Measurements from ENCODE around the gene FLT4. TPM values are rescaled to one million over a fixed set of nuclear protein-coding genes. Genes with fewer than 3 reads are reported as not detected.
"Not testable (repeated sequence)": the region's sequence is repeated elsewhere in the genome, so short reads cannot be mapped to it uniquely, and the experiment has no call there.

Gene FLT4
- total and polyA plus RNA-seq, 5 donors = 2.0 to 4.8 (median 3.3) TPM

DNA sequence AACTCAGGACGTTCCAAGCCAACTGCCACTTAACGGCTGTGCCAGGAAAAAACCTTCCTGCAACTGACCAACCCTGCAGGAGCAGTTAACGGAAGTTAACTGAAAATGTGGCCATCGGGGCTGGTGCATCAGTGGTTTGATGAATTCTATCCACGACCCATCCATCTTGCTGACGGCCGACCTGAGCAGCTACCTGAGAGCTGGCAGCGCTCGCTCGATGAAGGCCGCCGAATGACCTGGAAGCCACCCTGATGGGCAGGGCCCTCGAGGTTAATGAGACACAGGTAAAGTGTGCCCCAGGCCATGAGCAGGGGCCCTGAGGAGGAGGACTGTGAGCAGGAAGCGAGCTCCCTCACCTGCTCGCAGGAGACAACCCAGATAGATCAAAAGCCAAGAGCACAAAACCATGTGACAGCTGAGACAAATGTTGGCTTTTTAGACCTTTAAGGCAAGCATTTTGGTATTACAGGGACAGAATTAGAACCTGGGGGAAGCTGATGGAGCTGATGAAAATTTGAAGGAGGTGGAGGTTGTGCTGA lies 35.3 kb upstream of the FLT4 start:
- Histone ChIP-seq H3K27ac (ENCODE audit: low read length) (no peak overlapping the region), H3K4me1 (ENCODE audit: control insufficient read depth, insufficient read depth, low read length) (no peaks in the 10 kb centered on the region), H3K9me3 (ENCODE audit: control insufficient read depth, low read length) (no peaks in the 10 kb centered on the region), H3K4me3 (ENCODE audit: low read length) (no peak overlapping the region), H3K27me3 (ENCODE audit: control insufficient read depth, insufficient read depth) (no peaks in the 10 kb centered on the region)
- WGBS = 79% methylated on average over 15 of the region's 15 CpGs
- ATAC-seq = no peak
- intact Hi-C loops (cut with DNase I) = no loop called here
- no peak for DNase-seq

DNA sequence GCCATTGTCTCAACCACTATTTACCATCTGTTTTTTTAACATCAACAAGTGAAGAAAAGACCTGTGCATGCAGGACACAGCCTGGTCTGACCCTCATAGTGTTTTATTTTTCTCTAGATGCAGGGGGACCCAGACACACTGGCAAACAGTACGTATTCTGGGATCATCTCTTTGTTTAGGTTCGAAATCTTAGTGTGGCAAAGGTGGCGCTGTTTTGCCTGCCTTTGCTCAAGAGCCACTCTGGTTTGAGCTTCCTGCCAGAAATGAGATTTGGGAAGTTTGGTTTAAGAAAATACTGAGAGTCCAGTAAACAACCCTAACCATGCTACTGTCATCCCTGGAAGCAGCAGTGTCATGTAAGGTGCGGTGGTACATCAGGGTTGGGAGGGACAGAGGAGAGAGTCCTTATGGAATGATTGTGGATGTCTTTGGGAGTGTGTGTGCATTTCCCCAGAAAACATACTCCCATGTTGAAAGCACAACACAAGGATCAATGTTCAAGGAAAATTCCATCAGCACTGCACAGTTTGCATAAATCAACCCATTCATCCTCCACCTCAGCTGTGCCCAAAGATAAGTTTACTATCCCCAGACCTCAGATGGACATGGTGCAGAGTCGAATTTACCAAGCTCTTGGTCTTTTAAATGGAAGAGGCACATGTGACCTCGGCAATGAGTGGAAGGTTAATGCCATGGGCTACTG lies 34.0 kb upstream of the FLT4 start:
- Histone ChIP-seq H3K27me3 (ENCODE audit: control insufficient read depth, insufficient read depth) (no peaks in the 10 kb centered on the region), H3K4me3 (ENCODE audit: low read length) (no peak overlapping the region), H3K27ac (ENCODE audit: low read length) (no peak overlapping the region), H3K4me1 (ENCODE audit: control insufficient read depth, insufficient read depth, low read length) (no peaks in the 10 kb centered on the region), H3K9me3 (ENCODE audit: control insufficient read depth, low read length) (no peaks in the 10 kb centered on the region)
- DNase-seq = no peak
- WGBS = 75% methylated on average over 6 of the region's 6 CpGs
- ATAC-seq = no peak
- intact Hi-C loops (cut with DNase I) = no loop called here

DNA sequence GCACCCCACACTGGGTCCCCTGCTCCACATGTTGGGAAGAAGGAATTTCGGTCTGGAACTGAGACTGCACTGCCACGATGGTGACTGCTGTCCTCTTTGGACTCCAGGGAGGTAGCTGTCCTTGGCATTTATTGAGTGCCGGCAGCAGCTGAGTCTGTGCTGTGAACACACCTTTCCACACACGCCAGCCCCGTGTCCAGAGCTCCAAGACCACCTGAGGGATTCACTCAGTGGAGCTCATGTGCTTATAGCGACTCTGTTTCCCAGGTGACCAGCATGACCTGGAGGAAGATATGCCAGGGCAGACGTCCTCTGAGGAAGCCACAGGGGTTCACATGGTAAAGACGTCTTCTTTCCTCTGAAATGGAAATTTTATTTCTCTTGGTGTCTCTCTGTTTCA lies 33.2 kb upstream of the FLT4 start:
- no peak overlapping the region for H3K4me3 ChIP-seq (ENCODE audit: low read length)
- intact Hi-C loops (cut with DNase I) = no loop called here
- DNase-seq = no peak
- no peak for ATAC-seq
- 72% methylated on average over 8 of the region's 8 CpGs for WGBS
- H3K27ac ChIP-seq (ENCODE audit: low read length) = no peak overlapping the region
- H3K9me3 ChIP-seq (ENCODE audit: control insufficient read depth, low read length) = no peaks in the 10 kb centered on the region
- H3K4me1 ChIP-seq (ENCODE audit: control insufficient read depth, insufficient read depth, low read length) = no peaks in the 10 kb centered on the region
- no peaks in the 10 kb centered on the region for H3K27me3 ChIP-seq (ENCODE audit: control insufficient read depth, insufficient read depth)

DNA sequence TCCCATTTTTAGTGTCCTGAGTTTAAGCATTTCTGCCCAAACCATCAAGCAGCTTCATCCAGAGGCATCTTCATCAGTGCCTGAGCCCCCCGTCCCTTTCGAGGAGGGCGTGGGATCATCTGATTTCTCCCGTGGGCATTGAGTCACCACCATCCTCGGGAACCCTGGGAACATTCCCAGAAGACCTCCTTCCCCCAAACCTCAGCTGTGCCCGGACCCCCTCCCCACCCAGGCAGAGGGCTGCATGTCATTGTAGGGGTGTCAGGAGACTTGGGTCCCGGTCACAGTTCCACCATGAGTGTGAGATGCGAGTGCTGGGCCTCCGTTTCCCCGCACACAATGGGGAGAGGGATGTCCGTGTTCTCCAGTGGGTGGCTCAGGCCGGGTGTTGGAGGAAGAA lies 32.6 kb upstream of the FLT4 start:
- intact Hi-C loops (cut with DNase I); H3K27me3 ChIP-seq (ENCODE audit: control insufficient read depth, insufficient read depth); H3K9me3 ChIP-seq (ENCODE audit: control insufficient read depth, low read length); H3K27ac ChIP-seq (ENCODE audit: low read length); ATAC-seq; DNase-seq; H3K4me3 ChIP-seq (ENCODE audit: low read length); H3K4me1 ChIP-seq (ENCODE audit: control insufficient read depth, insufficient read depth, low read length): not testable (repeated sequence)
- 85% methylated on average over 12 of the region's 12 CpGs for WGBS

DNA sequence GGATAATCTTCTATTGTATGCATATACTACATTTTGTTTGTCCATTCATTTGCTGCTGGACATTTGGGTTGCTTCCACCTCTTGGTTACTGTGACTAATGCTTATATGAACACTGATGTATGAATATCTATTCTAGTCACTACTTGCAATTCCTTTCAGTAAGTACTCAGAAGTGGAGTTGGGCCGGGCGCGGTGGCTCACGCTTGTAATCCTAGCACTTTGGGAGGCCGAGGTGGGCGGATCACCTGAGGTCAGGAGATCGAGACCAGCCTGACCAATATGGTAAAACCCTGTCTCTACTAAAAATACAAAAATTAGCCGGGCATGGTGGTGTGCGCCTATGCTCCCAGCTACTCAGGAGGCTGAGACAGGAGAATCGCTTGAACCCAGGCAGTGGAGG lies 28.9 kb upstream of the FLT4 start:
- intact Hi-C loops (cut with DNase I); DNase-seq; H3K4me3 ChIP-seq (ENCODE audit: low read length); H3K4me1 ChIP-seq (ENCODE audit: control insufficient read depth, insufficient read depth, low read length); H3K27me3 ChIP-seq (ENCODE audit: control insufficient read depth, insufficient read depth); H3K27ac ChIP-seq (ENCODE audit: low read length); ATAC-seq; H3K9me3 ChIP-seq (ENCODE audit: control insufficient read depth, low read length): not testable (repeated sequence)
- WGBS = 91% methylated on average over 10 of the region's 10 CpGs

DNA sequence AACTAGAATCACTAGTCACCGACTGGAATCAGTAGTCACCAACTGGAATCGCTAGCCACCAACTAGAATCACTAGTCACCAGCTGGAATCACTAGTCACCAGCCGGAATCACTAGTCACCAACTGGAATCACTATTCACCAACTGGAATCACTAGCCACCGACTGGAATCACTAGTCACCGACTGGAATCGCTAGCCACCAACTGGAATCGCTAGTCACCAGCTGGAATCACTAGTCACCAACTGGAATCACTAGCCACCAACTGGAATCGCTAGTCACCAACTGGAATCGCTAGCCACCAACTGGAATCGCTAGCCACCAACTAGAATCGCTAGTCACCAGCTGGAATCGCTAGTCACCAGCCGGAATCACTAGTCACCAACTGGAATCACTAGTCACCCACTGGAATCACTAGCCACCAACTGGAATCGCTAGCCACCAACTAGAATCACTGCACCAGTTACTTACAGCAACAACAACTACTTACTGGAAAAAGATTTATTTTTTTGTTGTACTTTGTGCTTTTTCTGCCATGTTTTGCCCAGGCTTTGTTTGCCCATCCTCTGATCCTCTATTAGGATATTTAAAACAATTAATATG lies 25.7 kb upstream of the FLT4 start:
- WGBS = 86% methylated on average over 14 of the region's 14 CpGs
- ATAC-seq (no peak), DNase-seq (no peak)
- Histone ChIP-seq H3K27me3 (ENCODE audit: control insufficient read depth, insufficient read depth) (no peaks in the 10 kb centered on the region), H3K4me3 (ENCODE audit: low read length) (no peak overlapping the region), H3K4me1 (ENCODE audit: control insufficient read depth, insufficient read depth, low read length) (no peaks in the 10 kb centered on the region), H3K27ac (ENCODE audit: low read length) (no peak overlapping the region), H3K9me3 (ENCODE audit: control insufficient read depth, low read length) (no peaks in the 10 kb centered on the region)
- intact Hi-C loops (cut with DNase I) = no loop called here

DNA sequence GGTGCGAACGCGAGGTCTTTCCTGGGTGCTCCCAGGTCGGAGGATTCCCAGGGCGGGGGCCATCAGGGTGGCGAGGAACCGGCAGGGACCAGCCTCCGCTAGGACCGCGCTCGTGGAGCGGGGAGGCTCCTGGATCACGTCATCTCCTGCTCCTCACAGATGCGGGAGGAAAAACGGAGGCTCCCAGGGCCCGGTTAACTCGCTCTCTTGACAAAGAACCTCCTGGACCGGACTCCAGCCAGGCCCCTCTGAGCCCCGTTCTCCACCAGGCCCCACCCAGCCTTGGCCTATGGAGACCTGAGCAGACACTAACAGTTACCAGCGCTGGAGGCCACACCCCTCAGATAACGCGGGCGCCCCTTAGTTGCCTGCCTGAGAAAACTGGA lies 24.7 kb upstream of the FLT4 start:
- H3K4me3 ChIP-seq (ENCODE audit: low read length); intact Hi-C loops (cut with DNase I); ATAC-seq: not testable (repeated sequence)

DNA sequence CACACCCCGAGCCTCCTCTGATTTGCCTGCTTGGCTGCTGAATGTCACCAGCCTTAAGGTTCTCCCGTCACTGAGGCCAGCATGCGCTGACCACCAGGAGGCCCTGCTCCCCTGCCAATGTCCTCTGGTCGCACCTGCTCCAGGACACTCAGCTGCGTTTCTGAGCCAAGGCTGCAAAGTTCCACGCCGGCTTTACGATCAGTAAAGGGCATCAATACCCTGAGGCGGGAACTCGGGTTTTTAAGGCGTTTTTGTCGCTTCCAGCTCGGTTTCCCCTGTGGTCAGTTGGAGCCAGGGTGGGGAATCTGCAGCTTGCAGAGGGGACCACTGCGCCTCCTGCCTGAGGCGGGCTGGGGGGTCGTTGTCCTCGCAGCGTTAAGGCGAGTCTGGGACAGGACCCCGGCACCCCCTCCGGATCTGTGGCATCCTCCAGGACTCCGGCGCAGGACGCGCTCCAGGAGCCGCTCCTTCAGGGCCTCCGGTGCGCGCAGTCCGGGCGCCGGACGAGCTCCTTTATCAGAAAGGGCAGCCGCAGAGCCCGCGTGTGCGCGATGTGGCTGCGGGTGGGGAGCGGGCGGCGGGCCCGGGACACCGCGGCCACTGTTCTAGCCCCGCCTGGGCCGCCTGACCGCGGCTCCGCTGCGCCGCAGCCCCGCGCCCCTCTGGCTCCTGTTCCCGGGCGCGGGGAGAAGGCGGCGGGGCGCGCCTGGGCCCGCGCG lies 24.1 kb upstream of the FLT4 start:
- Histone ChIP-seq H3K4me1 (ENCODE audit: control insufficient read depth, insufficient read depth, low read length) (no peaks in the 10 kb centered on the region), H3K9me3 (ENCODE audit: control insufficient read depth, low read length) (no peaks in the 10 kb centered on the region), H3K27me3 (ENCODE audit: control insufficient read depth, insufficient read depth) (no peaks in the 10 kb centered on the region), H3K27ac (ENCODE audit: low read length) (no peak overlapping the region), H3K4me3 (ENCODE audit: low read length) (no peak overlapping the region)
- ATAC-seq (no peak), DNase-seq (no peak)
- 8% methylated on average over 64 of the region's 64 CpGs for WGBS
- intact Hi-C loops (cut with DNase I) = no loop called here

More for the DNA sequence above, 24.7 kb upstream of the FLT4 start:
- H3K27me3 ChIP-seq (ENCODE audit: control insufficient read depth, insufficient read depth); H3K4me1 ChIP-seq (ENCODE audit: control insufficient read depth, insufficient read depth, low read length); H3K9me3 ChIP-seq (ENCODE audit: control insufficient read depth, low read length); H3K27ac ChIP-seq (ENCODE audit: low read length); DNase-seq: not testable (repeated sequence)
- 2% methylated on average over 23 of the region's 23 CpGs for WGBS

DNA sequence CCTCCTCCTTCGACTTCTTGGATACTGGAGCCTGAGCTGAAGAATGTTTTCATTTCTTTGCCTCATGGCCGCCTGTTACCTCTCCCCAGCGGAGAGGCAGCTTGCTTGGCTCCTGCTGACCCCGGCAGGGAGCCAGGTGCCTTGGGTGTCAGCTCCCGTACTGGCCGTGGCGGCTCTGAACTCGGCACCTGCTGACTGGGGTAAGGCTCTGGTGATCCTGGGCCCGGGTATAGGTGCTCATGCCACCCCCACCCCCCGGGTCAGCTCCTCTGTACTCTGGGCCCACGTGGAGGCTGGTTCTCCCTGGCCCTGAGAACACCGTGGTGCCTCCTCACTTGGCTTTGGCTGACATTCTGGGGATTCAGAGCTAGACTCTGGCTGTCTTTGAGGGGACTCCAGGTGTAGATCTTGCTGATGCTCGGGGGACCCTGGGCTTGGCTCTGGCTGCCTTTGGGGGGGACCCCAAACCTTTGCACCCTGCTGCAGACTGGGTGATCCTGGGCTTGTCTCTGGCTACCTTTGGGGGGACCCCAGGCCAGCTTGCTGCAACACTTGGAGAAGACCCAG lies 22.6 kb upstream of the FLT4 start:
- ATAC-seq; intact Hi-C loops (cut with DNase I); H3K27ac ChIP-seq (ENCODE audit: low read length); H3K9me3 ChIP-seq (ENCODE audit: control insufficient read depth, low read length); H3K27me3 ChIP-seq (ENCODE audit: control insufficient read depth, insufficient read depth); H3K4me1 ChIP-seq (ENCODE audit: control insufficient read depth, insufficient read depth, low read length); DNase-seq; H3K4me3 ChIP-seq (ENCODE audit: low read length): not testable (repeated sequence)
- WGBS = 80% methylated on average over 13 of the region's 13 CpGs

DNA sequence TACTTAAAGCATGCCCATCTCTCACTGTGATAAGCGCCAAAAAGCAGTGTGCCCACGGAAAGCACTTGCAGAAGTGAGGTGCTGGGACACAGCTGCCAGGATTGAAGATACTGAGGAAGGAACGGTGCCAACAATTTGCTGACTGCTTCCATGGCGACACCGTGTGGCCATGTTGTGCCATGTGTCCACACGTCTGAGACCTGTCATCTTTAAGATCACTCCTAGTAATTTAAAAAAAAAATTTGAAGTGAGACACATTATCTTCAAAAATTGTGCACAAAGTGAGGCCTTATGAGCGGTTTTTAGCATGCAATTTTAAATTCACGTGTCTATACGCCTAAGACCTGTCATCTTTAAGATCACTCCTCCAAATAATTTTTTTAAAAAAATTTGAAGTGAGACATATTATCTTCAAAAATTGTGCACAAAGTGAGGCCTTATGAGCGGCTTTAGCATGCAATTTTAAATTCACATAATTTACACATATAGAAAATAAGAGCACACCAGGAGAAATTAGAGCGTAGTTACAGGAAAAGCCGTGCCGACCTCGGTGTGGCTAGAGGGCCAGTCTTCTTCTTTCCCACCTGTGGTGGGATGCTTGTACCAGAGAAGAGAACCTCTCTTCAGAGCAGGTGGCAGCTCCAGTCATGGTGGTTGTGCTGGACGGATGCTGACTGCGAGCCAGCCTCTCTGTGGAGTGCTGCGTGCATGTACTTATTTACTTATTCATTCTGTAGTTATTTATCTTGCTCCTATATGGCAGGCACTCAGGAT lies 21.4 kb upstream of the FLT4 start:
- Histone ChIP-seq H3K9me3 (ENCODE audit: control insufficient read depth, low read length) (no peaks in the 10 kb centered on the region), H3K4me3 (ENCODE audit: low read length) (no peak overlapping the region), H3K27me3 (ENCODE audit: control insufficient read depth, insufficient read depth) (no peaks in the 10 kb centered on the region), H3K27ac (ENCODE audit: low read length) (no peak overlapping the region), H3K4me1 (ENCODE audit: control insufficient read depth, insufficient read depth, low read length) (no peaks in the 10 kb centered on the region)
- intact Hi-C loops (cut with DNase I) = no loop called here
- 36% methylated on average over 17 of the region's 17 CpGs for WGBS
- ATAC-seq (peak; percentile 67 to 71), DNase-seq (peak in 2 of 3 donors; percentile 41 to 84)

Measured in right cardiac atrium (tissue), 5 donors.